K562 (cell line): Measurements from ENCODE around the gene SDC3. TPM values are rescaled to one million over a fixed set of nuclear protein-coding genes. Genes with fewer than 3 reads are reported as not detected.
A peak's percentile ranks its signal among the peaks of the same experiment; 100 is the strongest.

Source experiments
- ARNT ChIP-seq, 2 experiments: fragments of 450-650 bp; IDR thresholded peaks; 2 replicates each; pipeline ENCODE4 v1.6.1; 2016; ENCODE audit warnings: mild to moderate bottlenecking in 1 of 2
- BACH1 ChIP-seq: fragments of 200-800 bp; sonication (Bioruptor generic); IDR thresholded peaks from 2 replicates; pipeline ENCODE4 v1.6.1; 2016; ENCODE audit warnings: missing genetic modification characterization, missing compliant biosample characterization
- CBX5 ChIP-seq: IDR thresholded peaks from 2 replicates; pipeline ENCODE4 v1.6.1; 2014; ENCODE audit warnings: low read depth, borderline replicate concordance
- GMEB1 ChIP-seq: fragments of 250-450 bp; sonication (Bioruptor Pico); IDR thresholded peaks from 2 replicates; pipeline ENCODE4 v1.4.0; 2020; ENCODE audit warnings: mild to moderate bottlenecking
- NR4A1 ChIP-seq, 2 experiments: fragments of 250-450 bp in 1 of 2; fragments of 450-650 bp in 1 of 2; sonication (Bioruptor Pico) in 1 of 2; IDR thresholded peaks; 2 replicates each; pipeline versions ENCODE4 v1.4.0 to v1.6.1; 2016 to 2020; ENCODE audit warnings: mild to moderate bottlenecking in 2 of 2, missing compliant biosample characterization in 1 of 2, missing genetic modification characterization in 1 of 2, moderate library complexity in 1 of 2
- SMAD2 ChIP-seq: fragments of 150-350 bp; IDR thresholded peaks from 2 replicates; pipeline ENCODE4 v1.6.1; 2014; ENCODE audit warnings: low read depth, mild to moderate bottlenecking, low read length
- SNRNP70 ChIP-seq: fragments of 200-400 bp; formaldehyde crosslinking; optimal IDR thresholded peaks from 2 replicates; pipeline ENCODE3; 2017; ENCODE audit warnings: low read depth, low read length
- VEZF1 ChIP-seq: fragments of 200-800 bp; sonication (Bioruptor generic); IDR thresholded peaks from 2 replicates; pipeline ENCODE4 v1.6.1; 2017; ENCODE audit warnings: missing genetic modification characterization, missing compliant biosample characterization
- ZBTB43 ChIP-seq: sonication (generic); formaldehyde crosslinking; IDR thresholded peaks from 2 replicates; pipeline ENCODE4 v1.8.0; 2023; ENCODE audit warnings: mild to moderate bottlenecking, missing genetic modification reagents
- ZBTB49 ChIP-seq: sonication (generic); formaldehyde crosslinking; IDR thresholded peaks from 2 replicates; pipeline ENCODE4 v1.8.0; 2022; ENCODE audit warnings: missing genetic modification reagents, mild to moderate bottlenecking, borderline replicate concordance
- ZNF121 ChIP-seq: sonication (generic); formaldehyde crosslinking; conservative IDR thresholded peaks from 2 replicates; pipeline ENCODE4 v1.8.0; 2022; ENCODE audit warnings: missing genetic modification reagents
- ZNF561 ChIP-seq: fragments of 450-650 bp; formaldehyde crosslinking; conservative IDR thresholded peaks from 2 replicates; pipeline ENCODE4 v1.4.0; 2020; ENCODE audit warnings: mild to moderate bottlenecking, moderate library complexity
- ZNF76 ChIP-seq: fragments of 250-450 bp; sonication (Bioruptor Pico); IDR thresholded peaks from 2 replicates; pipeline ENCODE4 v1.4.0; 2020; ENCODE audit warnings: mild to moderate bottlenecking, moderate library complexity, borderline replicate concordance
- polyA plus RNA-seq, 8 experiments: library from polyadenylated mRNA; depleted of rRNA in 4 of 8; stranded (reverse) in 5 of 8; unstranded in 3 of 8; fragments of >200 nt; fragmentation: Nextera tagmentation in 2 of 8; fragmentation: Illumina TruSeq in 1 of 8; extraction: Ambion mirVana in 2 of 8; extraction: Trizol in 1 of 8; gene quantifications; 2 replicates each; pipeline versions ENCODE4 v1.2.1 to v1.2.3, GENCODE V29; 2011 to 2014; ENCODE audit warnings: inconsistent platforms in 1 of 8, missing spikeins in 1 of 8
- total RNA-seq, 7 experiments: library from RNA; depleted of rRNA in 6 of 7; stranded (reverse); fragments of >200 nt in 6 of 7; fragmentation: Illumina TruSeq in 2 of 7; extraction: Trizol in 2 of 7; gene quantifications; 2 replicates each; pipeline versions ENCODE4 v1.2.1 to v1.2.3, GENCODE V29; 2011 to 2021; ENCODE audit warnings: low replicate concordance in 1 of 7
- TF ChIP-seq, protein P1 (sequence below): fragments of 450-650 bp; IDR thresholded peaks from 2 replicates; pipeline ENCODE4 v1.6.1; 2016
- TF ChIP-seq, protein P2 (sequence below): fragments of 250-450 bp; sonication (Bioruptor Pico); IDR thresholded peaks from 2 replicates; pipeline ENCODE4 v1.5.0; 2021
- TF ChIP-seq, protein P3 (sequence below): IDR thresholded peaks from 2 replicates; pipeline ENCODE4 v1.6.1; 2011; ENCODE audit not compliant: insufficient read length; ENCODE audit errors: extremely low read depth

SDC3 gene
- total and polyA plus RNA-seq, 9 of the 15 experiments (the other 6 are each of a cell fraction or from before 2014, with no cell fraction given), result 0.38 to 44.1 (median 12.1) TPM

- no peak for TF ChIP-seq ZNF121 (CRISPR knock-in tag)
- TF ChIP-seq, protein P1, sequence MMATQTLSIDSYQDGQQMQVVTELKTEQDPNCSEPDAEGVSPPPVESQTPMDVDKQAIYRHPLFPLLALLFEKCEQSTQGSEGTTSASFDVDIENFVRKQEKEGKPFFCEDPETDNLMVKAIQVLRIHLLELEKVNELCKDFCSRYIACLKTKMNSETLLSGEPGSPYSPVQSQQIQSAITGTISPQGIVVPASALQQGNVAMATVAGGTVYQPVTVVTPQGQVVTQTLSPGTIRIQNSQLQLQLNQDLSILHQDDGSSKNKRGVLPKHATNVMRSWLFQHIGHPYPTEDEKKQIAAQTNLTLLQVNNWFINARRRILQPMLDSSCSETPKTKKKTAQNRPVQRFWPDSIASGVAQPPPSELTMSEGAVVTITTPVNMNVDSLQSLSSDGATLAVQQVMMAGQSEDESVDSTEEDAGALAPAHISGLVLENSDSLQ, result peak; percentile 32; the same call in 1 of the 2 replicates
- TF ChIP-seq ZBTB49, result no peak
- no peak for TF ChIP-seq ZBTB43 (CRISPR knock-in tag)
- TF ChIP-seq SNRNP70, result no peak
- TF ChIP-seq, protein P2, sequence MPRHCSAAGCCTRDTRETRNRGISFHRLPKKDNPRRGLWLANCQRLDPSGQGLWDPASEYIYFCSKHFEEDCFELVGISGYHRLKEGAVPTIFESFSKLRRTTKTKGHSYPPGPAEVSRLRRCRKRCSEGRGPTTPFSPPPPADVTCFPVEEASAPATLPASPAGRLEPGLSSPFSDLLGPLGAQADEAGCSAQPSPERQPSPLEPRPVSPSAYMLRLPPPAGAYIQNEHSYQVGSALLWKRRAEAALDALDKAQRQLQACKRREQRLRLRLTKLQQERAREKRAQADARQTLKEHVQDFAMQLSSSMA (CRISPR knock-in tag), result 0 out of 2 replicates have a peak, but pooled peaks have one; percentile 19
- no peak for TF ChIP-seq NR4A1 (CRISPR knock-in tag; IDR thresholded peaks at IDR 0.05)
- TF ChIP-seq NR4A1 (tag; IDR thresholded peaks at IDR 0.05), result peak; percentile 81; the same call in 1 of the 2 replicates
- TF ChIP-seq SMAD2, result no peak
- TF ChIP-seq ARNT (IDR thresholded peaks at IDR 0.05), result no peak
- TF ChIP-seq ZNF561 (CRISPR knock-in tag), result no peak
- peak; percentile 70; the same call in 1 of the 2 replicates for TF ChIP-seq ZNF76
- peak; percentile 49; the same call in 1 of the 2 replicates for TF ChIP-seq BACH1 (tag)
- TF ChIP-seq, protein P3, sequence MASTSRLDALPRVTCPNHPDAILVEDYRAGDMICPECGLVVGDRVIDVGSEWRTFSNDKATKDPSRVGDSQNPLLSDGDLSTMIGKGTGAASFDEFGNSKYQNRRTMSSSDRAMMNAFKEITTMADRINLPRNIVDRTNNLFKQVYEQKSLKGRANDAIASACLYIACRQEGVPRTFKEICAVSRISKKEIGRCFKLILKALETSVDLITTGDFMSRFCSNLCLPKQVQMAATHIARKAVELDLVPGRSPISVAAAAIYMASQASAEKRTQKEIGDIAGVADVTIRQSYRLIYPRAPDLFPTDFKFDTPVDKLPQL, result no peak
- TF ChIP-seq GMEB1 (CRISPR knock-in tag), result 0 out of 2 replicates have a peak, but pooled peaks have one; percentile 12
- 0 out of 2 replicates have a peak, but pooled peaks have one; percentile 2 for TF ChIP-seq VEZF1 (CRISPR knock-in tag)
- no peak for TF ChIP-seq CBX5
These were observed 20.9 kb downstream of the SDC3 start (continued) for GRCh38 chr1:30887485-30888315.
